Measurements from ENCODE around the gene KRCC1.

- TF ChIP-seq CTCF (conservative IDR thresholded peaks at IDR 0.05; ENCODE audit: low read length) (no peak), EZH2phosphoT487 (IDR thresholded peaks at IDR 0.05; ENCODE audit: borderline replicate concordance) (no peak)
Measured at GRCh38 chr2:88036606-88037005, 19.0 kb downstream of the KRCC1 start.
